DMS79 (cell line): ENCODE results near the gene RNGTT.

Experiments used
- DNase-seq: peaks from one replicate; lab custom pipeline; 2025; lab: John Stamatoyannopoulos, UW

The RNGTT gene

GRCh38 chr6:88586371-88587149 is 376.9 kb downstream of the RNGTT start:
- no peak for DNase-seq

DNA sequence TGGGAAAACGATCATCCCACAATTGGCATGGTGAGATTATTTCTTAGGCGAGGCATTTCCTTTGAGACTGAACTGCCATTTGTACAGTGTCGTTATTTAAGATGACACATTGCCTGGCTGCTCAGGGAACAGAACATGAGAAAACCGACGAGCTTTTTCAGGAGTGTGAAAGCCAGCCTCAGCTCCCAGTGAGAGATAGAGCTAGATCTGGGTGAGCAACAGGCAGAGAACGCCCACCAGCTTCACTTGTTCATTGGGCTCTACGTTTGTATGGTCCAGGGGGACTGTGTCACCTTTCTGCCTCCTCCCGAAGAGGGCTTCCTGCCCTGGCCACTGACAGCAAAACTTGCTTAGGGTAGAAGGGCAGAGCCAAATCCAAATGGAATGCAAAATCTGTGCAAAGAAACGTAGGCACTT is 378.1 kb downstream of the RNGTT start:
- no peak for DNase-seq

DNA sequence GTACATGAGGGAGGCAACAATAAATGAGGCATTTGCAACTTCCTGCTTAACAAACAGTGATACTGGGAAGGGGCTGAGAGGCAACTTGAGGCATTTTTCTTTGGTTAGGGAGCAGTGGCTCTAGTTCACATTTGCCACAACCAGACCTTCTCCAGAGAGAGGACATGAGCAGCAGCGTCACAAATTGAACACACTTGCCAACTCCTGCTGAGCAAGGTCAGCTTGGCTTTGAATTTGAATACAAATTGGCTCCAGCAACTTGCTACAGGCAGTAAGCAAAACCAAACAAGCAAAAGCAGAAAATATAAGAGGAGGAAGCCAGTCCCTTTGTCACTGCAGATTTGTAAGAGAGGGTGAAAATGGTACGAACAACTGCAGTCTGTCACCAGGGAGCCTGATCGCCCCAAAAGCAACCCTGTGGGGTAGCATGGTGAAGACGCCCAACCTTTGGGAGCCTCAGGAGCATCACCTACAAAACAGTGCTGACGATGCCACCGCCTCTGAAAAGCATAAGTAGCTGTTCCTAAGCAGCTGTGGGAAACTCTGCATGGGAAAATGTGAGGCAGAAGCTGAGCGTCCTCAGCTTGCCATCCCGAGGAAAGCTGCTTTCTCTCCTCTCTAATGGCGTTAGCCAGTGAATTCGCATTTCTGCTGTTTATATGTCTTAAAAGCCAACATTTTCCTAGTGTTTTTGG is 378.7 kb downstream of the RNGTT start:
- no peak for DNase-seq

GRCh38 chr6:88577461-88577860 is 386.0 kb downstream of the RNGTT start:
- no peak for DNase-seq

DNA sequence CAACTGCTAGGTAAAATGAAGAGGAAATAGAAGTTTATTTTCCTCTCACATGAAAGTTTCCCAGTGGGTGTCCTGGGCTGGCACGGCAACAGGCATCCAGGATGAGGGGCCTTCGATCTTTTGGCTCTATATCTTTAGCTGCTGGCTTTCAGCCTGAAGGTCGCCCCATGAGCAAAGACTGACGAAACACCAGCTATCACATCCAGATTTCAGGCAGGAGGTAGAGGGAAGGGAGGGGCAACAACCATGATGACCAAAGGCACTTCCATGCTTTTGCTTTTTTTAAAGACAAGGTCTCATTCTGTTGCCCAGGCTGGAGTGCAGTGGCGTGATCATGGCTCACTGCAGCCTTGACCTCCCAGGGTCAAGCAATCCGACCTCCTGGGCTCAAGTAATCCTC is 387.9 kb downstream of the RNGTT start:
- DNase-seq, result no peak

DNA sequence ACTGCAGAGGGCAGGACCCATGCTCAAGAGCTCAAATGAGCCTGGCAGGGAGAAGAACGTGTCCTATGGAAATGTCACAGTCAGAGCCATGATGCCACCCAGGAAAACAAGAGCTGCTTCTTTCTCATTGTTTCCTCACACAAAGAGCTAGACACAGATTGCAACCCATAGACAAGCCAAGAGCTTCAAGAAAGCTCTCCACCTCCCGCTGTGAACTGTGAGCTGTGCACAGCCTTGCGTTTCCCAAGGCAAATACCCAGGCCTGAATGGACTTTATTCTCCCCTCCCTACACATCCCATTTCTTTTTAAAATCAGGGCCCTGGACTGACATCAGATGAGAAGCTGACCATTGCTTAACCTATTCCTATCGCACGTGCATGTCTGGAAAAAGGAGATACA is 388.8 kb downstream of the RNGTT start:
- no peak for DNase-seq

- DNase-seq, result no peak
Observed at GRCh38 chr6:88574031-88574430, 389.4 kb downstream of the RNGTT start.

- no peak for DNase-seq
Observed at GRCh38 chr6:88573561-88573960, 389.9 kb downstream of the RNGTT start.

DNA sequence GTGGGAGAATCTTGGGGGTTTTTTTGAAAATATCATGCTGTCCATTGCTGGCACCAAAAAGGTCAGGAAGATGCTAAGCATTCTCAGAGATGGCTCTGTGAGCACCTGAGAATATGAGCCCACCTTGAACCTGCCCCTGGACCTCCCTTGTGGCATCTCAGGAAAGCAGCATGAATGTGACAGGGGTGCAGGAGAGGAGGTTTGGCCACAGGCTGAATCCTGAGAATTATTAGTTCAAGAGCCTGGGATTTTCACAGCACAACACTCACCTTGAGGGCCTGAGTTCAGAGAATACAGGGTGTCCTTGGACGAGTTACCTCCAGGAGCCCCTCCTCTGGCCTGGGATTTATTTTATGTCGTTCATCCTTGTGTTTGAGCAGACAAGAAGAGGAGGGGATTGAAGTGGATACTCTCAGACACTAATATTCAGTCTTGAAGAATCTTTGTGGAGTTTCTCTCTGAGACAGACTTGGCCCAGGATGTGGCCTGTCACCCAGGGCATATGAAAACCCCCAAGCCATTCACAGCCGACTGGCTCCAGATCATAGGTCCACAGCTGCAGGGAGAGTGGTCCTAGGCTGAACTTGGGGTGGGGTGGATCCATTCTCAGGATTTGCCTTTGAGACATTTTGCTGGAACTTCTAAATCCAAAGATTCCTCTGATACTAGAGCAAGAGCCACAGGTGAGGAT is 390.8 kb downstream of the RNGTT start:
- DNase-seq, result no peak

DNA sequence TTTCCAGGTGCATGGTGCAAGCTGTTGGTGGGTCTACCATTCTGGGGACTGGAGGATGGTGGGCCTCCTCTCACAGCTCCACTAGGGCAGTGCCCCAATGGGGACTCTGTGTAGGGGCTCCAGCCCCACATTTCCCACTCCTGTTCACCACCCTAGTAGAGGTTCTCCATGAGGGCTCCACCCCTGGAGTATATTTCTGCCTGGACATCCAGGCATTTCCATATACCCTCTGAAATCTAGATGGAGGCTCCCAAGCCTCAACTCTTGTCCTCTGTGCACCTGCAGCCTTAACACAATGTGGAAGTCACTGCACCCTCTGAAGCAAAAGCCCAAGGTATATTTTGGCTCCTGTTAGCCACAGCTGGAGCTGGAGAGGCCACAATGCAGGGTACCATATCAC is 393.5 kb downstream of the RNGTT start:
- DNase-seq, result no peak

- DNase-seq, result no peak
Observed at GRCh38 chr6:88567696-88568095, 395.7 kb downstream of the RNGTT start.

DNA sequence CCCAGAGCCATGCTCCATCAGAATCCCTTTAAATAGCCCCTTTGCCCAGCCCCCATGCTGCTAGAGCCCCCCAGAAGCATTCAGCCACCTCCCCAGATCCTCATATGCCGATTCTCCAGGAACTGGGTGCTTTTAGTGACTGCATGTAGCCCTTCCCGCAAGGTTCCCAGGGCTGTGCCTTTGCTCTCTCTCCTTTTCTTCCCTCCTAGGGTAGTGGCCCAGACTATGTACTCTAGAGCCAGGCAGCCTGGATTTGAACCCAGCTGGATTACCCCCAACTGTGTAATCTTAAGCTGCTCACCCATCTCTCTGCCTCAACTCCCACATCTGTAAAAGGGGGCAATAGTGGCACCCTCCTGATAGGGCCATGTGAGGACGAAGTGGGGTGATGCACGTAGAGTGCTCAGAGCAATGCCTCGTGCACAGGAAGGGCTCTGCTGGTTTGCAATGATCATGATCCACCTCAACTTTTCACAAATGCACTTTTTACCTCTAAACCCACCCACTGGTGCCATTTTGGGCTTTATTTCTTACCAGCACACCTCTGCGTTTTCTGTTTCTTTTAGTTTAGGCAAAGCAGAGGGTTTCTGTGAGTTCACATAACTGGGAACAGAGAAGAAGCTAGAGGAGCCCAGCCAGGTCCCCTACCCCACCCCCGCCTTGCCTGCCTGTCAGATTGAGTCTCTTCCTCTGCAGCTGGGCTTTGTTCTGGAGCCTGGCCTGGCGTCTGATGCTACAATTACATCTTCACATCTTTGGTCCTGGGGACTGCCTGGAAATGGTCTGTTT is 396.5 kb downstream of the RNGTT start:
- no peak for DNase-seq

DNA sequence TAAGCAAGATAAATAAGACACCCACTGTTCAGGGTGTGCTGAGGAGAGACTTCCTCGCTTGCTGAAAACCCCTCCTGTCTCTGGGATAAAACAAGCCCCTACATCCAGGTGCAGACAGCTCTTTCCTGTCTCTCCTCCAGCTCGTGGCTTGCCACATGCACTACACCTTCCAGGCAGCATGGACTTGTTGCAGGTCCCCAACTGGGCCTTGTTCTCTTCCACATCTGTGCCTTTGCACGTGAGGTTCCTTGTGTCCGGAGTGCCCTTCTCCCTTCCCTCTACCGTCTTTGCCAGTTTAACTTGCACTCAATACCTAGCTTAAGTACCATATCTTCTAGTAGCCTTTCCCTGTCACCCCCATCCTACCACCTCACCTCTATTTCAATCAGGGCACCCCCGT is 397.6 kb downstream of the RNGTT start:
- no peak for DNase-seq

DNA sequence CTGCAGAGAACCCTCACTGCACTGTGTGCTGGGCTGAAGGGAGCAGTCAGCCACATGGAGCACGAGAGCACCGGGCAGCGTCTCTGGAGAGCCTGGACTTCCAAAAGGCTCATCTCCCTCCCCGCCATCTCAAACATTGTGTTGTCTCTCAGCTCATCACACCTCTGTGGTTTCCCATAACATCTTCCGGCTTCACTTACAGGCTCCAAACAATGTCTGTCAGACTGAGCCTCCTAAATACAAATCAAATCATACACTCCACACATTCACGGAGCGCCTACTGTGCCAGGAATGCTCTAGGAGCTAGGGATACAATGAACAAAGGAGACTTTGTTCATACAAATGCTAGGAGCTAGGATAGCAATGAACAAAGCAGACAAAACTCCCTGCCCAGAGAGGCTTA is 398.0 kb downstream of the RNGTT start:
- DNase-seq, result no peak

- DNase-seq, result no peak
Observed at GRCh38 chr6:88563277-88563625, 400.2 kb downstream of the RNGTT start.

DNA sequence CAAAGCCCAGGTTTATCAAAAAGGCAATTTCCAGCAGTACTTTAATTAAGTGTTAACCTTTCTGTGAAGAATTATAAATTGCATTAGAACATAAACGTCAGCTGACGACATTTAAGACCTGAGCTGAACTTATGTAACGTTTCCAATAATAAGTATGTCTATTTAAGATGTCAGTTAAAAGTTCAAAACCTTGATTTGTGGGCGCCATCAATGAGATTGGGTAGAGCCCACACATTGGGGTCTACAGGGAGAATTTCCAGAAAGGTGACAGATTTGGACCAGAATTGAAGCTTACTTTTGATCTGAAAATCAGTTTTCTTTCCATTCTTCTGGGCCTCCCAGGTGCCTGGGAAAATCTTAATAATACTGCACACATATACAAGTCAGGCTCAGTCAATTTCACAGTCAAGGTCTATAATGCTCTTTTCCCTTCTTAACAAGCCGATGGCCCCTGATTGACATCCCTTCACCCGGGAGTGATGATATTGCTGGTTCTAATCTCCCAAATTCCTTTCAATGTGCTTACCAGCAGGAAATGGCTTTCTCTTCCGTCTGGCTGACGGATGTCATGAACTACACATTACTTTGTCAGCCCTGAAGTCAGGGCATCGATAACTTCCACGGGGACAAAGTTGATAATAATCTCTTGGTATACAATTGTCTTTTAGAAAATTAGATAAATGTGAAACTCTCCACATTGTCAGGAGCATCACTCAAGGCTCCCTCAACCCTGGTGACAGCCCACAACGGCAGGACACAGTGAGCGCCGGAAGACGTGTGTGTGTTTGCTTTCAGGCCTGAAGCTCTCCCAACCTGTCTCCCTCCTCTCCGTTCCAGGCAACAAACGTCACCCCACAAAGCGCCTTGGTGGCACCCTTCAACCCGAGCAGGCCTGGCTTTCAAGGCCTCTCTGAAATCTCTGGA is 400.8 kb downstream of the RNGTT start:
- no peak for DNase-seq

- no peak for DNase-seq
Observed at GRCh38 chr6:88561954-88562315, 401.5 kb downstream of the RNGTT start.

DNA sequence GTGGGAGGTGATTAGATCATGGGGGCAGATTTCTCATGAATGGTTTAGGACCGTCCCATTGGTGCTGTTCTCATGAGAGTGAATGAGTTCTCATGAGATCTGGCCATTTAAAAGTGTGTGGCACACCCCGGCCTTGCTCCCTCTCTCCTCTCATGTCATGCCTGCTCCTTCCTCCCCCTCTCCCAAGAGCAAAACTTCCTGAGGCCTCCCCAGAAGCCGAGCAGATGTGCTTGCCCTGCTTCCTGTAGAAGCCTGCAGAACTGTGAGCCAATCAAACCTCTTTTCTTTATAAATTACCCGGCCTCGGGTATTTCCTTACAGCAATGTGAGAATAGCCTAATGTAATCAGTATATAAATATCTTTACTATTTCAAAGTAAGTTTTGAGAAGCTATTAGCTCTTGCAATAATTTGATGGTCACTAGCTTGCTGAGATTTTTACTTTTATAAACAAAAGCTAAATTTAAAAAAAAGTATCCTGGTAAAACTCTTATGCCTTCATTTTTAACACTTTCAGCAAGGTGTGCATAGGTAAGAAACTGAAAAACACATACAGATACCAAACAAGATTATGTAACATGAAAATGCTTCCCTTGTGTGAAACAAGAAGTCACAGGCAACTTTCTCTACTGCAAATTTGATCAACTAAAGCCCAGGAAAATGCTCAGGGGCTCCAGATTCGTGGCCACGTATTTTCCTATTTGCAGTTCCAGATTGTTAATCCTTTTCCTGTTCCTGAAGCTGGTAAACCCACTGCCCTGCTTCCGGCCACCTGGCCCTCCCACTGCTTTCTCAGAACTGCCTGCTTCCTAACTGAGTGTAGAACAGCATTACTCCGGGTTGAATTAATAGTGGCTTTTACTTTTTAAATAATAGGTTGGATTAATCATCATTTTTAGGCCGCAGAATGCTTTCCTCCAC is 402.1 kb downstream of the RNGTT start:
- DNase-seq, result no peak
